ENCODE data around the gene LRRN4CL.
"Not testable (repeated sequence)": the region's sequence is repeated elsewhere in the genome, so short reads cannot be mapped to it uniquely, and the experiment has no call there.

Gene LRRN4CL

GRCh38 chr11:62689421-62690183, at the start of gene LRRN4CL:
Gene LRRN4CL (minus strand): TSS chr11:62689530. CDS start chr11:62688508, 1,022 bp downstream.
- no peak for DNase-seq

- no peak for DNase-seq
These were observed 47.9 kb upstream of the LRRN4CL start for GRCh38 chr11:62737196-62737595.

- no peak for DNase-seq
These were observed 43.5 kb upstream of the LRRN4CL start for GRCh38 chr11:62732830-62733229.

- not testable (repeated sequence) for DNase-seq
These were observed 40.7 kb upstream of the LRRN4CL start for GRCh38 chr11:62730076-62730475.

- DNase-seq, result peak; percentile 68
These were observed 39.0 kb upstream of the LRRN4CL start, which contains the start of gene TTC9C for GRCh38 chr11:62728171-62728988. Gene TTC9C (plus strand): TSS chr11:62728486. CDS start chr11:62728849, 363 bp downstream.

- DNase-seq, result peak; percentile 73
These were observed 38.5 kb upstream of the LRRN4CL start for GRCh38 chr11:62727872-62728170.

- peak; percentile 97 for DNase-seq
These were observed 38.0 kb upstream of the LRRN4CL start, which contains the start of gene HNRNPUL2 for GRCh38 chr11:62727165-62727871. Gene HNRNPUL2 (minus strand): TSS chr11:62727457. CDS start chr11:62727156, 301 bp downstream.

- no peak for DNase-seq
These were observed 37.5 kb upstream of the LRRN4CL start for GRCh38 chr11:62726915-62727164.

- no peak for DNase-seq
These were observed 37.0 kb upstream of the LRRN4CL start for GRCh38 chr11:62726156-62726914.

- no peak for DNase-seq
These were observed 36.3 kb upstream of the LRRN4CL start for GRCh38 chr11:62725646-62726045.

- DNase-seq, result no peak
These were observed 34.8 kb upstream of the LRRN4CL start for GRCh38 chr11:62724171-62724570.

- no peak for DNase-seq
These were observed 32.7 kb upstream of the LRRN4CL start for GRCh38 chr11:62721994-62722393.

- no peak for DNase-seq
These were observed 30.1 kb upstream of the LRRN4CL start for GRCh38 chr11:62719302-62719978.

- no peak for DNase-seq
These were observed 27.5 kb upstream of the LRRN4CL start for GRCh38 chr11:62716816-62717215.

- no peak for DNase-seq
These were observed 26.9 kb upstream of the LRRN4CL start for GRCh38 chr11:62716206-62716605.

GRCh38 chr11:62715150-62716130, 26.1 kb upstream of the LRRN4CL start:
- DNase-seq, result no peak

GRCh38 chr11:62713343-62713742, 24.0 kb upstream of the LRRN4CL start:
- no peak for DNase-seq

- DNase-seq, result no peak
These were observed 23.5 kb upstream of the LRRN4CL start for GRCh38 chr11:62712861-62713260.

GRCh38 chr11:62712276-62712812, 23.0 kb upstream of the LRRN4CL start:
- no peak for DNase-seq

GRCh38 chr11:62710001-62710345, 20.6 kb upstream of the LRRN4CL start:
- no peak for DNase-seq

Data from activated CD4-positive, CD25-positive, alpha-beta regulatory T cell treated with anti-CD3 and anti-CD28 coated beads, Interleukin-2, amount 50 U/mL, for 72 hours (primary cell).